SK-N-SH (cell line): ENCODE data around the gene NEURL2. TPM values are rescaled to one million over a fixed set of nuclear protein-coding genes. Genes with fewer than 3 reads are reported as not detected.
"Not testable (repeated sequence)": the region's sequence is repeated elsewhere in the genome, so short reads cannot be mapped to it uniquely, and the experiment has no call there.

Source experiments
- CTCF ChIA-PET: fragments of 300-600, 350-600 bp; formaldehyde crosslinking; extraction: SDS; loops from one replicate; lab custom pipeline; 2021; lab: Yijun Ruan, JAX
- POLR2A ChIA-PET: fragments of 350-600 bp; sonication (Branson Sonifier 250); formaldehyde crosslinking; extraction: SDS; loops from one replicate; lab custom pipeline; 2020; ENCODE audit warnings: antibody characterized with exemption, inconsistent platforms; lab: Yijun Ruan, JAX
- DNase-seq: peaks from one replicate; pipeline ENCODE4 v3.0.0; 2012
- H2AFZ ChIP-seq: fragments of 200-600 bp; sonication (generic); 2 replicates; pipeline ENCODE4 v1.8.1; 2016; ENCODE audit warnings: antibody characterized with exemption, mild to moderate bottlenecking, low read depth
- H3F3A ChIP-seq: fragments of 200-600 bp; sonication (generic); replicated peaks from 2 replicates; pipeline ENCODE3; 2016; ENCODE audit warnings: antibody characterized with exemption, mild to moderate bottlenecking; ENCODE audit not compliant: insufficient read depth
- H3K27ac ChIP-seq, 2 experiments: fragments of 200-500 bp in 1 of 2; fragments of 200-600 bp in 1 of 2; sonication (Bioruptor generic) in 1 of 2; sonication (generic), shearing (Covaris generic) in 1 of 2; 2 replicates each; pipeline versions ENCODE4 v1.5.1 to v1.6.1; 2014 to 2016; ENCODE audit warnings: low read depth in 2 of 2, inconsistent platforms in 1 of 2, low read length in 1 of 2, mild to moderate bottlenecking in 1 of 2, mixed read lengths in 1 of 2
- H3K27me3 ChIP-seq: fragments of 200-600 bp; sonication (generic), shearing (Covaris generic); 2 replicates; pipeline ENCODE4 v1.6.1; 2016; ENCODE audit warnings: mixed run types; ENCODE audit not compliant: insufficient read depth
- H3K36me3 ChIP-seq, 2 experiments: fragments of 200-500 bp in 1 of 2; fragments of 200-600 bp in 1 of 2; sonication (Bioruptor generic) in 1 of 2; sonication (generic) in 1 of 2; replicated peaks in 1 of 2; 2 replicates each; pipeline versions ENCODE3 to v1.5.1; 2014 to 2016; ENCODE audit warnings: low read length in 1 of 2, mild to moderate bottlenecking in 1 of 2; ENCODE audit not compliant: insufficient read depth in 2 of 2, control insufficient read depth in 1 of 2
- H3K4me1 ChIP-seq, 2 experiments: fragments of 200-500 bp in 1 of 2; fragments of 200-600 bp in 1 of 2; sonication (Bioruptor generic) in 1 of 2; sonication (generic), shearing (Covaris generic) in 1 of 2; 2 replicates each; pipeline versions ENCODE4 v1.5.1 to v1.6.1; 2014 to 2016; ENCODE audit warnings: low read depth in 1 of 2, low read length in 1 of 2, mixed run types in 1 of 2; ENCODE audit not compliant: insufficient read depth in 2 of 2, control insufficient read depth in 1 of 2
- H3K4me2 ChIP-seq: fragments of 200-600 bp; sonication (generic), shearing (Covaris generic); 2 replicates; pipeline ENCODE4 v1.6.1; 2017; ENCODE audit warnings: mixed run types
- H3K4me3 ChIP-seq, 2 experiments: fragments of 200-500 bp in 1 of 2; fragments of 200-600 bp in 1 of 2; sonication (Bioruptor generic) in 1 of 2; sonication (generic), shearing (Covaris generic) in 1 of 2; 2 replicates each; pipeline versions ENCODE4 v1.5.1 to v1.8.1; 2014 to 2016; ENCODE audit warnings: low read depth in 2 of 2, inconsistent platforms in 1 of 2, low read length in 1 of 2, mild to moderate bottlenecking in 1 of 2, mixed read lengths in 1 of 2, moderate library complexity in 1 of 2
- H3K79me2 ChIP-seq: fragments of 200-600 bp; sonication (generic); 2 replicates; pipeline ENCODE4 v1.8.1; 2017; ENCODE audit warnings: mild to moderate bottlenecking; ENCODE audit not compliant: insufficient read depth
- H3K9ac ChIP-seq: fragments of 200-600 bp; sonication (generic); 2 replicates; pipeline ENCODE4 v1.6.1; 2017; ENCODE audit warnings: mixed run types
- H3K9me2 ChIP-seq: fragments of 200-600 bp; sonication (generic); 2 replicates; pipeline ENCODE4 v1.6.1; 2017; ENCODE audit warnings: mixed run types
- H3K9me3 ChIP-seq: fragments of 200-600 bp; sonication (generic); 2 replicates; pipeline ENCODE4 v1.6.1; 2017; ENCODE audit warnings: mixed run types, mild to moderate bottlenecking, moderate library complexity
- H4K20me1 ChIP-seq: fragments of 200-600 bp; sonication (generic); 2 replicates; pipeline ENCODE4 v1.6.1; 2017; ENCODE audit warnings: mild to moderate bottlenecking, mixed run types; ENCODE audit not compliant: insufficient read depth
- CTCF ChIP-seq: fragments of 200-600 bp; sonication (generic); IDR thresholded peaks from 2 replicates; pipeline ENCODE4 v1.6.1; 2017; ENCODE audit warnings: antibody characterized with exemption, mild to moderate bottlenecking, moderate library complexity
- FOSL2 ChIP-seq: IDR thresholded peaks from 2 replicates; pipeline ENCODE4 v1.4.0; 2012; ENCODE audit warnings: low read depth, mild to moderate bottlenecking, moderate library complexity, borderline replicate concordance
- GABPA ChIP-seq: IDR thresholded peaks from 2 replicates; pipeline ENCODE4 v1.4.0; 2012; ENCODE audit warnings: low read depth, mild to moderate bottlenecking
- NFIC ChIP-seq: IDR thresholded peaks from 2 replicates; pipeline ENCODE4 v1.4.0; 2012; ENCODE audit warnings: borderline replicate concordance
- REST ChIP-seq: IDR thresholded peaks from 2 replicates; pipeline ENCODE4 v1.6.1; 2012; ENCODE audit warnings: mild to moderate bottlenecking, low read depth, low read length, moderate library complexity
- TEAD4 ChIP-seq: IDR thresholded peaks from 2 replicates; pipeline ENCODE4 v1.4.0; 2012; ENCODE audit warnings: mild to moderate bottlenecking, borderline replicate concordance; ENCODE audit not compliant: insufficient read depth
- USF2 ChIP-seq: fragments of 150-350 bp; IDR thresholded peaks from 2 replicates; pipeline ENCODE4 v1.6.1; 2017; ENCODE audit warnings: antibody characterized with exemption, low read length, low read depth, borderline replicate concordance
- WGBS: methylation state at CpG from one replicate; pipeline ENCODE4 v1.1.6; 2017; ENCODE audit warnings: low lambda C conversion rate; 5-methylcytosine and 5-hydroxymethylcytosine counted together
- polyA plus RNA-seq, 3 experiments: library from polyadenylated mRNA; depleted of rRNA; stranded (reverse); fragments of >200 nt; gene quantifications; 2 replicates each; pipeline ENCODE4 v1.2.3, GENCODE V29; 2012

Gene NEURL2
- polyA plus RNA-seq, 1 of the 3 experiments (the other 2 are of a cell fraction) = 3.5 TPM

- H3K9ac ChIP-seq, H2AFZ ChIP-seq, H3K4me3 ChIP-seq, DNase-seq, H3K9me2 ChIP-seq, H3K27me3 ChIP-seq, CTCF ChIA-PET, H3K27ac ChIP-seq, H3K4me2 ChIP-seq, H3K9me3 ChIP-seq: not testable (repeated sequence)
- H3K4me1 ChIP-seq = peaks cover 10 to 11% of the 10 kb centered on the region in 2 experiments; a peak in 3 of 4 replicates
- peaks cover 48% of the 10 kb centered on the region for H3K79me2 ChIP-seq
- peaks cover 12% of the 10 kb centered on the region; the same call in 1 of the 2 replicates for H4K20me1 ChIP-seq
- H3F3A ChIP-seq = peaks cover 16% of the 10 kb centered on the region
- H3K36me3 ChIP-seq = peaks cover 0 to 11% of the 10 kb centered on the region in 2 experiments
- 96% methylated on average over 17 of the region's 17 CpGs for WGBS
- POLR2A ChIA-PET = interaction anchor here (3.2 kb wide), 1 partner anchor 12 kb away, joined by 19 read pairs; no protein-coding TSS in a partner anchor
Observed at GRCh38 chr20:45931680-45932079, 40.7 kb upstream of the NEURL2 start.

GRCh38 chr20:45927071-45927878, 36.3 kb upstream of the NEURL2 start:
- H2AFZ ChIP-seq = no peak overlapping the region
- no peaks in the 10 kb centered on the region for H3K27me3 ChIP-seq
- H3K27ac ChIP-seq = no peak overlapping the region
- H4K20me1 ChIP-seq = no peaks in the 10 kb centered on the region
- peaks cover 0 to 6% of the 10 kb centered on the region in 2 experiments for H3K36me3 ChIP-seq
- H3F3A ChIP-seq = peaks cover 9% of the 10 kb centered on the region
- no peaks in the 10 kb centered on the region for H3K9me3 ChIP-seq
- 77% methylated on average over 14 of the region's 14 CpGs for WGBS
- no peak for DNase-seq
- H3K79me2 ChIP-seq = peaks cover 10% of the 10 kb centered on the region
- no peak overlapping the region for H3K4me3 ChIP-seq
- ChIA-PET POLR2A (no interaction called here), CTCF (interaction anchor here (1.0 to 1.7 kb wide), 5 partner anchors 8 to 60 kb away, joined by 3 to 7 read pairs (median 5); no protein-coding TSS in a partner anchor)
- H3K9ac ChIP-seq = no peak overlapping the region
- H3K9me2 ChIP-seq = no peaks in the 10 kb centered on the region
- no peak overlapping the region for H3K4me2 ChIP-seq
- H3K4me1 ChIP-seq = no peaks in the 10 kb centered on the region
- TF ChIP-seq REST (no peak), GABPA (no peak), FOSL2 (no peak), USF2 (no peak), TEAD4 (no peak), NFIC (no peak), CTCF (no peak)
